GM18861 (cell line): Measurements from ENCODE around the gene VSIG10L.

Experiments used
- ATAC-seq: cut with Tn5 transposase; IDR thresholded peaks from one replicate; pipeline ENCODE4 v1.9.1; 2021; ENCODE audit not compliant: unreplicated experiment

The VSIG10L gene

GRCh38 chr19:51341976-51342580 lies at the start of gene VSIG10L:
VSIG10L (minus strand) TSS chr19:51342139; CDS start chr19:51342124, 15 bp downstream.
- no peak for ATAC-seq

- no peak for ATAC-seq
Observed at GRCh38 chr19:51391073-51391611, 49.2 kb upstream of the VSIG10L start.

GRCh38 chr19:51389143-51389542 lies 47.2 kb upstream of the VSIG10L start:
- no peak for ATAC-seq

- ATAC-seq, result no peak
Observed at GRCh38 chr19:51387924-51388389, 46.0 kb upstream of the VSIG10L start, which contains the start of gene LIM2. LIM2 (minus strand) TSS chr19:51387974; CDS start chr19:51387443, 531 bp downstream.

DNA sequence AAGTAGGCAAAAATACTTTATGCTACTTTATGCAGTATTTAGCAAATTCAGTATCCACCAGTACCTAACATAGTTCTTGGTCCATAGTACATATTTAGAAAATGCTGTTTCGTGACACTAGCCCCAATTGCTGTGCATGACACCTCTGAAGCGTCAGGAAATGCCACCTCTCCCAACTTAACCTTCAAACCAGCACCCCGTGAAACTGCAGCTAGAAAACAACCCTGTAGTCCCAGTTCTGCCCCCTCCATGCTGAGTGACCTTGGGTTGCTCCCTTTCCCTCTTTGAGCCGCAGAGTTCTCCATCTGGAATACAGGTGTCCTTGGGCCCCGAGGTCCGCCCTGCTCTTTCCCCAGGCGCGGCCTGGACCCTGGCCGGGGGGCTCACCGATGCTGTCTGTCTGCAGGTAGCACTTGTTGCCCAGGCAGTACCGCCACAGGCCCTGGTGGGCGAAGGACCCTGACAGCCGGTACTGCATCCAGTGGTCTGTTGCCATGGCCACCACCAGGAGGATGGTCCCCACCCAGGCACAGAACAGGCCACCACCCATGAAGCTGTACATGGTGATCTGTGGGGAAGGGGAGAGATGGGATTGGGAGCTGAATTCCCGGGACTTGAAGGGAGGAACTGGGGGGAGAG lies 45.1 kb upstream of the VSIG10L start:
- no peak for ATAC-seq

- no peak for ATAC-seq
Observed at GRCh38 chr19:51382004-51382403, 40.1 kb upstream of the VSIG10L start.

GRCh38 chr19:51380379-51380778 lies 38.4 kb upstream of the VSIG10L start:
- no peak for ATAC-seq

- no peak for ATAC-seq
Observed at GRCh38 chr19:51377422-51377821, 35.5 kb upstream of the VSIG10L start.

DNA sequence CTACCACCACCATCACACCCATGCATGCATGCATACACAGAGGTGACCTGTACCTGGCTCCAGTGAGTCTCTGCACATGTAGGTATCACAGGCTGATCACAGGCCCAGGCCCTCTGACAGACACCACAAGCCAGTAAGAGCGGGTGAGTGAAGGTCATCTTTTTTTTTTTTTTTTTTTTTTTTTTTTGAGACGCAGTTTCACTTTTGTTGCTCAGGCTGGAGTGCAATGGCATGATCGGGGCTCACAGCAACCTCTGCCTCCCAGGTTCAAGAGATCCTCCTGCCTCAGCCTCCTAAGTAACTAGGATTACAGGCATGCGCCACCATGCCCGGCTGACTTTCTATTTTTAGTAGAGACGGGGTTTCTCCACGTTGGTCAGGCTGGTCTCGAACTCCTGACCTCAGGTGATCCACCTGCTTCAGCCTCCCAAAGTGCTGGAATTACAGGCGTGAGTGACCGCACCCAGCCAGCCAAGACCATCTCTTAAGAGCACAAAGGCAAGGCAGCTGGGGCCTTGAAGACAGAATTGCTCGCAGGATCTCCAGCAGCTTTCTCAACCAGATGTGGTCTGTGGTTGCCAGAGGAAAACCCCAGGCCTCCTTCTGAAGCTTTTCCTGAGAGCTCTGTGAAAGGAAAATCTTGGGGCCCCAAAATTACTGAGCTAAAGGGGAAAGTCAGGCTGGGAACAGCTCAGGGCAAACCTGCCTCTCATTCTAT lies 33.7 kb upstream of the VSIG10L start:
- ATAC-seq, result no peak

- no peak for ATAC-seq
Observed at GRCh38 chr19:51372649-51373504, 30.9 kb upstream of the VSIG10L start, which contains the start of gene NKG7. NKG7 (minus strand) TSS chr19:51372654; CDS start chr19:51372535, 119 bp downstream.

DNA sequence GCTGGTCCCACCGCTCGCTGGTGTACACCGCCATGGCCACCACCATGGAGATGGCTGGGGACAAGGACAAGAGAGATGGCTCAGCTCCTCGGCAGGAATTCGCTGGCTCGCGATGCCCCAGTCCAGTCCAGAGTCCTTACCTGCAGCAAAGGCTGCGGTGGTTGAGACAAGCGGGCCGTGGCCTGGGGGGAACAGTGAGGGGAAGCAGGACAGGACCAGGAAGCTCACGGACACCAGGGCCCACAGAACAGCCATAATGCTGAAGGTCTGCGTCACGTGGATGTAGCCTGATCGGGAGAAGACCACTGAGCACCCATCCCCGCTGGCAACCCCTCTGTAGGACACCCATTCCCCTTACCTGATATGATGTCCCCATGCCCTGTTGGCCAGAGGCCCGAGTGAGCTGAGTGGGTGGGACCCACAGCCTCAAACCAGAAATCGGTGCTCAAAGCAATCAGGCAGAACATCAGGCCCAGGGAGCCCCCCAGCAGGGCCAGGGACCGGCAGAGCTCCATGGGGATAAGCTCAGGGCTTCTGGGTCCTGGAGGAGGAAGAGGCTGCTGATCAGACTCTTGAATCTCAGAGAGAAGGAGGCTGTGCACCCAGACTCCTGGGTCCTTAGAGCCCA lies 30.2 kb upstream of the VSIG10L start:
- ATAC-seq, result no peak

DNA sequence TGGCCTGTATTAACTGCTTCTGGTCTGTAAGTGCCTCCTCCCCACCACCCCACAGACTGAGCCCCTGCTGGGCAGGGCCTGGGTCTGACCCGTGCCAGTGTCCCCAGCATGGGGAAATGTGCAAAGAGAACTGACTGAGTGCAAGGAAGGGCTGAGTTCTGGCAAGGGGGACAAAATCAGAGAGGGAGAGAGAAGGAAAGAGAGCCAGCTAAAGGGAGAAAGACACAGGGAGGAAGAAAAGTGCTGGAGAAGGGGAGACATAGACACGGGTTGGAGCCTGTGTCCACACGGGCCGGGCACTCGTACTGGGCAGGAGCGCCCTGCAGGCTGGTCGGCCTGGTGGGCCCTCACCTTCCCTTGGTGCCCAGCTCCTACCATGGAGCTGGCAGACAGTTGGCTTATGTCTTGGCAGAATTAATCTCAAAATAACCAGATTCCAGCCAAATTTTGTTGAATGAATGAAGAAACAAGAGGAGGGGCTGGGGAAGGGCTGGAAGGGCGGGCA lies 29.3 kb upstream of the VSIG10L start:
- no peak for ATAC-seq

- ATAC-seq, result no peak
Observed at GRCh38 chr19:51370230-51370629, 28.3 kb upstream of the VSIG10L start.

- no peak for ATAC-seq
Observed at GRCh38 chr19:51368366-51369282, 26.7 kb upstream of the VSIG10L start, which contains the start of gene CLDND2. CLDND2 (minus strand) TSS chr19:51369003; CDS start chr19:51368577, 426 bp downstream.

- ATAC-seq, result peak; percentile 51
Observed at GRCh38 chr19:51367565-51368365, 25.8 kb upstream of the VSIG10L start.

DNA sequence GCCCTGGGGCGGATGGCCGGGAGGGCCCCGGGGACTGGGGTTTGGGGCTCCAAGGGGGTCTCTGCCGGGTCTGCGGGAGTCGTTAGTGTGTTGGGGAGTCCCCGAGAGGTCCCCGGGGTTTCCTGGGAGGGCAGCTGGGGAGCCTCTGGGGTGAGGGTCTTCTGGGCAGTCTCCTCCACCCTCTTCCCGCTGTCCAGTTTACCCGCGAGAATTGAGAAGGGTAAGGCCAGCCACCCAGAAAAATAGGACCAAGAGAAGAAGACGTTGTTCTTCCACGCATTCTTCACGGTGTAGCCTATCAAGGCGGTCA lies 25.3 kb upstream of the VSIG10L start:
- no peak for ATAC-seq

- peak; percentile 41 for ATAC-seq
Observed at GRCh38 chr19:51366389-51367254, 24.7 kb upstream of the VSIG10L start.
